Liver (tissue), 9 donors: ENCODE data around the gene EXOSC10. TPM values are rescaled to one million over a fixed set of nuclear protein-coding genes. Genes with fewer than 3 reads are reported as not detected.

Experiments used
- DNase-seq: peaks from one replicate; pipeline ENCODE4 v3.0.0-alpha.2; 2017; ENCODE audit warnings: low spot score
- H3K27ac ChIP-seq, 2 donors: one replicate each; pipeline ENCODE4 v1.7.0; 2013; ENCODE audit warnings: inconsistent platforms in 2 of 2, low read length in 2 of 2, control low read depth in 1 of 2, low read depth in 1 of 2, mild to moderate bottlenecking in 1 of 2
- H3K27me3 ChIP-seq, 4 donors: one replicate each; pipeline versions ENCODE4 v1.6.1 to v1.7.0; 2013; ENCODE audit warnings: low read length in 3 of 4, inconsistent platforms in 1 of 4, mild to moderate bottlenecking in 1 of 4, moderate library complexity in 1 of 4; ENCODE audit not compliant: control insufficient read depth in 4 of 4, insufficient read depth in 4 of 4
- H3K36me3 ChIP-seq, 4 donors: one replicate each; pipeline versions ENCODE4 v1.6.1 to v1.7.0; 2013; ENCODE audit warnings: low read length in 3 of 4, mild to moderate bottlenecking in 3 of 4, low read depth in 1 of 4, moderate library complexity in 1 of 4; ENCODE audit not compliant: control insufficient read depth in 4 of 4, insufficient read depth in 3 of 4
- H3K4me1 ChIP-seq, 4 donors: one replicate each; pipeline versions ENCODE4 v1.6.1 to v1.7.0; 2013; ENCODE audit warnings: low read length in 3 of 4, mild to moderate bottlenecking in 3 of 4, moderate library complexity in 1 of 4; ENCODE audit not compliant: control insufficient read depth in 4 of 4, insufficient read depth in 4 of 4
- H3K4me3 ChIP-seq, 3 donors: one replicate each; pipeline versions ENCODE4 v1.6.1 to v1.7.0; 2013; ENCODE audit warnings: low read length in 3 of 3, control low read depth in 1 of 3, low read depth in 1 of 3, mild to moderate bottlenecking in 1 of 3
- H3K9ac ChIP-seq, 2 donors: one replicate each; pipeline ENCODE4 v1.7.0; 2013; ENCODE audit warnings: low read length in 2 of 2, mild to moderate bottlenecking in 2 of 2, moderate library complexity in 2 of 2, control low read depth in 1 of 2, low read depth in 1 of 2
- H3K9me3 ChIP-seq, 4 donors: one replicate each; pipeline versions ENCODE4 v1.6.1 to v1.7.0; 2013; ENCODE audit warnings: low read length in 3 of 4; ENCODE audit not compliant: control insufficient read depth in 4 of 4
- EGR1 ChIP-seq, 2 donors: IDR thresholded peaks; 2 replicates each; pipeline ENCODE4 v1.6.1; 2016 to 2018; ENCODE audit warnings: antibody characterized with exemption in 2 of 2, low read depth in 2 of 2
- FOXA1 ChIP-seq: IDR thresholded peaks from 2 replicates; pipeline ENCODE4 v1.6.1; 2016; ENCODE audit warnings: antibody characterized with exemption
- FOXA2 ChIP-seq: IDR thresholded peaks from 2 replicates; pipeline ENCODE4 v1.6.1; 2016; ENCODE audit warnings: antibody characterized with exemption
- GABPA ChIP-seq, 2 donors: IDR thresholded peaks in 1 of 2; conservative IDR thresholded peaks in 1 of 2; 2 replicates each; pipeline ENCODE4 v1.6.1; 2016; ENCODE audit warnings: antibody characterized with exemption in 2 of 2, mild to moderate bottlenecking in 1 of 2, moderate library complexity in 1 of 2
- HNF4A ChIP-seq, 2 donors: conservative IDR thresholded peaks; 2 replicates each; pipeline ENCODE4 v1.6.1; 2016; ENCODE audit warnings: antibody characterized with exemption in 2 of 2, mild to moderate bottlenecking in 2 of 2
- HNF4G ChIP-seq: IDR thresholded peaks from 2 replicates; pipeline ENCODE4 v1.6.1; 2016; ENCODE audit warnings: antibody characterized with exemption
- JUND ChIP-seq, 2 donors: IDR thresholded peaks; 2 replicates each; pipeline ENCODE4 v1.6.1; 2016; ENCODE audit warnings: antibody characterized with exemption in 2 of 2
- RAD21 ChIP-seq, 2 donors: IDR thresholded peaks; 2 replicates each; pipeline ENCODE4 v1.6.1; 2016; ENCODE audit warnings: antibody characterized with exemption in 2 of 2, mild to moderate bottlenecking in 2 of 2
- RXRA ChIP-seq, 2 donors: IDR thresholded peaks; 2 replicates each; pipeline ENCODE4 v1.6.1; 2017 to 2018; ENCODE audit warnings: antibody characterized with exemption in 2 of 2, mild to moderate bottlenecking in 1 of 2
- SP1 ChIP-seq: IDR thresholded peaks from 2 replicates; pipeline ENCODE4 v1.6.1; 2018; ENCODE audit warnings: antibody characterized with exemption, mild to moderate bottlenecking
- YY1 ChIP-seq: IDR thresholded peaks from 2 replicates; pipeline ENCODE4 v1.6.1; 2016; ENCODE audit warnings: antibody characterized with exemption, mild to moderate bottlenecking
- WGBS: extraction: QIAGEN DNeasy Blood & Tissue Kit; methylation state at CpG from one replicate; pipeline ENCODE4 v1.1.7; 2013; 5-methylcytosine and 5-hydroxymethylcytosine counted together
- polyA plus RNA-seq, 2 donors: library from polyadenylated mRNA; stranded (reverse) in 1 of 2; unstranded in 1 of 2; fragments of 200-250 nt in 1 of 2; fragments of >200 nt in 1 of 2; fragmentation: Nextera tagmentation in 1 of 2; extraction: Ambion mirVana in 1 of 2; gene quantifications; one replicate each; pipeline versions ENCODE4 v1.2.1 to v1.2.3, GENCODE V29; 2013 to 2015
- total RNA-seq, 2 donors: library from RNA; depleted of rRNA; stranded (reverse); fragments of >200 nt; gene quantifications; one replicate each; pipeline ENCODE4 v1.2.3, GENCODE V29; 2014
- TF ChIP-seq, protein P1 (sequence below): IDR thresholded peaks from 2 replicates; pipeline ENCODE4 v1.6.1; 2016; ENCODE audit warnings: antibody characterized with exemption, mild to moderate bottlenecking
- TF ChIP-seq, protein P2 (sequence below): IDR thresholded peaks from 2 replicates; pipeline ENCODE4 v1.6.1; 2016; ENCODE audit warnings: antibody characterized with exemption
- TF ChIP-seq, protein P3 (sequence below): IDR thresholded peaks from 2 replicates; pipeline ENCODE4 v1.6.1; 2016; ENCODE audit warnings: antibody characterized with exemption
- TF ChIP-seq, protein P4 (sequence below): IDR thresholded peaks from 2 replicates; pipeline ENCODE4 v1.6.1; 2016; ENCODE audit warnings: antibody characterized with exemption
- TF ChIP-seq, protein P5 (sequence below): fragments of 150-350 bp; IDR thresholded peaks from 2 replicates; pipeline ENCODE4 v1.5.1; 2017; ENCODE audit warnings: improper control_type of control experiment, low read depth, low read length; ENCODE audit not compliant: missing input control
- donor health status: healthy.
- donor health status: healthy.
- donor health status: healthy.
- donor health status: healthy.
- donor health status: healthy.

Gene EXOSC10
- total and polyA plus RNA-seq, 4 donors, result 11.3 to 29.2 (median 20.9) TPM

DNA sequence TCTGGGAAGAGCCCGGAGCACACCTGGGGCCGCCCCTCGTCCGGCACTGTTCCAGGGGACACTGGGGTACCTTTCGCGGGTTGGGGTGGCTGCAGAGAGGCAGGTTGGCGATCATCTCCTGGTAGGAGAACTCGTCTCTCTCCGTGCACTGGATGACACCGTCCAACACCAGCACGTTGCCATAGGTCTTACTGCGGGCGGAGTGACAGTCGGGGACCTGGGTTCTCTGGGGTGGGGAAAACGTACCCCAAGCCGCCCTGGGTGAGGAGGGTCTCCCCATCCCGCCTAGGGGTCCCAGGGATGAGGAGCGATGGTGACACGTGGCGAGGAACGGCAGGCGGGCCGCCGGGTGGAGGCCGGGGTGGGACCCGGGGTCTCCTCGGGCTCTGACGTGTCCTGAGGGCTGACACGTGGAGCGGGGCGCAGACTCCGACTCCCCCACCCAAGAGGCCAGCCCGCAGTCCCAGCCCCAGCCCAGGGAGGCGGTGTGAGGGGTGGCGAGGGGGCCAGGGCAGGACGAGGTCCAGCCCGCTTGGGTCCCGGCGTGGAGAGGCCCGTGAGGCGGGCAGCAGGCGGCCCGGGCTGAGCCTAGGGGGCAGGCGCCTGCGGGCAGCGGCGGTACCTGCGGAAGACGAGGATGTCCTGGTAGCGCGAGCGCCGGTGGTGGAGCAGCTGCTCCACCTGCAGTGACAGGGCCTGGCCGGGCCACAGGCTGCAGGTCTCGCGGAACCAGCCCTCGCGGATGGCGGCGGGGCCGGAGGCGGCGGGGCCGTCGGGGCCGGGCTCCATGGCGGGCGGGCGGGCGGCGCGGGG, 40.3 kb downstream of the EXOSC10 start:
- WGBS, result 3% methylated on average over 72 of the region's 72 CpGs
- TF ChIP-seq HNF4A (conservative IDR thresholded peaks at IDR 0.05) (no peak), EGR1 (IDR thresholded peaks at IDR 0.05; ENCODE audit: low read depth in 2 of 2) (no peak), HNF4G (no peak), GABPA (IDR thresholded peaks at IDR 0.05 in 1 of 2, conservative IDR thresholded peaks at IDR 0.05 in 1 of 2) (no peak), YY1 (no peak), SP1 (no peak), JUND (IDR thresholded peaks at IDR 0.05) (no peak), RAD21 (IDR thresholded peaks at IDR 0.05) (no peak), RXRA (IDR thresholded peaks at IDR 0.05) (no peak), FOXA2 (no peak), FOXA1 (no peak)
- TF ChIP-seq, protein P1, sequence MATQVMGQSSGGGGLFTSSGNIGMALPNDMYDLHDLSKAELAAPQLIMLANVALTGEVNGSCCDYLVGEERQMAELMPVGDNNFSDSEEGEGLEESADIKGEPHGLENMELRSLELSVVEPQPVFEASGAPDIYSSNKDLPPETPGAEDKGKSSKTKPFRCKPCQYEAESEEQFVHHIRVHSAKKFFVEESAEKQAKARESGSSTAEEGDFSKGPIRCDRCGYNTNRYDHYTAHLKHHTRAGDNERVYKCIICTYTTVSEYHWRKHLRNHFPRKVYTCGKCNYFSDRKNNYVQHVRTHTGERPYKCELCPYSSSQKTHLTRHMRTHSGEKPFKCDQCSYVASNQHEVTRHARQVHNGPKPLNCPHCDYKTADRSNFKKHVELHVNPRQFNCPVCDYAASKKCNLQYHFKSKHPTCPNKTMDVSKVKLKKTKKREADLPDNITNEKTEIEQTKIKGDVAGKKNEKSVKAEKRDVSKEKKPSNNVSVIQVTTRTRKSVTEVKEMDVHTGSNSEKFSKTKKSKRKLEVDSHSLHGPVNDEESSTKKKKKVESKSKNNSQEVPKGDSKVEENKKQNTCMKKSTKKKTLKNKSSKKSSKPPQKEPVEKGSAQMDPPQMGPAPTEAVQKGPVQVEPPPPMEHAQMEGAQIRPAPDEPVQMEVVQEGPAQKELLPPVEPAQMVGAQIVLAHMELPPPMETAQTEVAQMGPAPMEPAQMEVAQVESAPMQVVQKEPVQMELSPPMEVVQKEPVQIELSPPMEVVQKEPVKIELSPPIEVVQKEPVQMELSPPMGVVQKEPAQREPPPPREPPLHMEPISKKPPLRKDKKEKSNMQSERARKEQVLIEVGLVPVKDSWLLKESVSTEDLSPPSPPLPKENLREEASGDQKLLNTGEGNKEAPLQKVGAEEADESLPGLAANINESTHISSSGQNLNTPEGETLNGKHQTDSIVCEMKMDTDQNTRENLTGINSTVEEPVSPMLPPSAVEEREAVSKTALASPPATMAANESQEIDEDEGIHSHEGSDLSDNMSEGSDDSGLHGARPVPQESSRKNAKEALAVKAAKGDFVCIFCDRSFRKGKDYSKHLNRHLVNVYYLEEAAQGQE, result no peak
- TF ChIP-seq, protein P2, sequence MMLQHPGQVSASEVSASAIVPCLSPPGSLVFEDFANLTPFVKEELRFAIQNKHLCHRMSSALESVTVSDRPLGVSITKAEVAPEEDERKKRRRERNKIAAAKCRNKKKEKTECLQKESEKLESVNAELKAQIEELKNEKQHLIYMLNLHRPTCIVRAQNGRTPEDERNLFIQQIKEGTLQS, result no peak
- TF ChIP-seq, protein P3, sequence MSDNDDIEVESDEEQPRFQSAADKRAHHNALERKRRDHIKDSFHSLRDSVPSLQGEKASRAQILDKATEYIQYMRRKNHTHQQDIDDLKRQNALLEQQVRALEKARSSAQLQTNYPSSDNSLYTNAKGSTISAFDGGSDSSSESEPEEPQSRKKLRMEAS, result no peak
- TF ChIP-seq, protein P4, sequence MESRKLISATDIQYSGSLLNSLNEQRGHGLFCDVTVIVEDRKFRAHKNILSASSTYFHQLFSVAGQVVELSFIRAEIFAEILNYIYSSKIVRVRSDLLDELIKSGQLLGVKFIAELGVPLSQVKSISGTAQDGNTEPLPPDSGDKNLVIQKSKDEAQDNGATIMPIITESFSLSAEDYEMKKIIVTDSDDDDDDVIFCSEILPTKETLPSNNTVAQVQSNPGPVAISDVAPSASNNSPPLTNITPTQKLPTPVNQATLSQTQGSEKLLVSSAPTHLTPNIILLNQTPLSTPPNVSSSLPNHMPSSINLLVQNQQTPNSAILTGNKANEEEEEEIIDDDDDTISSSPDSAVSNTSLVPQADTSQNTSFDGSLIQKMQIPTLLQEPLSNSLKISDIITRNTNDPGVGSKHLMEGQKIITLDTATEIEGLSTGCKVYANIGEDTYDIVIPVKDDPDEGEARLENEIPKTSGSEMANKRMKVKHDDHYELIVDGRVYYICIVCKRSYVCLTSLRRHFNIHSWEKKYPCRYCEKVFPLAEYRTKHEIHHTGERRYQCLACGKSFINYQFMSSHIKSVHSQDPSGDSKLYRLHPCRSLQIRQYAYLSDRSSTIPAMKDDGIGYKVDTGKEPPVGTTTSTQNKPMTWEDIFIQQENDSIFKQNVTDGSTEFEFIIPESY, result no peak
- TF ChIP-seq, protein P5, sequence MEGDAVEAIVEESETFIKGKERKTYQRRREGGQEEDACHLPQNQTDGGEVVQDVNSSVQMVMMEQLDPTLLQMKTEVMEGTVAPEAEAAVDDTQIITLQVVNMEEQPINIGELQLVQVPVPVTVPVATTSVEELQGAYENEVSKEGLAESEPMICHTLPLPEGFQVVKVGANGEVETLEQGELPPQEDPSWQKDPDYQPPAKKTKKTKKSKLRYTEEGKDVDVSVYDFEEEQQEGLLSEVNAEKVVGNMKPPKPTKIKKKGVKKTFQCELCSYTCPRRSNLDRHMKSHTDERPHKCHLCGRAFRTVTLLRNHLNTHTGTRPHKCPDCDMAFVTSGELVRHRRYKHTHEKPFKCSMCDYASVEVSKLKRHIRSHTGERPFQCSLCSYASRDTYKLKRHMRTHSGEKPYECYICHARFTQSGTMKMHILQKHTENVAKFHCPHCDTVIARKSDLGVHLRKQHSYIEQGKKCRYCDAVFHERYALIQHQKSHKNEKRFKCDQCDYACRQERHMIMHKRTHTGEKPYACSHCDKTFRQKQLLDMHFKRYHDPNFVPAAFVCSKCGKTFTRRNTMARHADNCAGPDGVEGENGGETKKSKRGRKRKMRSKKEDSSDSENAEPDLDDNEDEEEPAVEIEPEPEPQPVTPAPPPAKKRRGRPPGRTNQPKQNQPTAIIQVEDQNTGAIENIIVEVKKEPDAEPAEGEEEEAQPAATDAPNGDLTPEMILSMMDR, result no peak
- Histone ChIP-seq H3K27ac (peak overlapping the region in 1 of 2 donors; percentile 30), H3K27me3 (no peaks in the 10 kb centered on the region), H3K9ac (peak overlapping the region; percentile 30 to 56), H3K4me1 (peaks cover 5 to 16% (median 10%) of the 10 kb centered on the region in 4 donors), H3K36me3 (peaks cover 0 to 19% (median 5%) of the 10 kb centered on the region in 4 donors), H3K4me3 (peak overlapping the region; percentile 62 to 96 (median 89)), H3K9me3 (no peaks in the 10 kb centered on the region)
- DNase-seq, result no peak
